ENCODE results near the gene MST1. TPM values are rescaled to one million over a fixed set of nuclear protein-coding genes. Genes with fewer than 3 reads are reported as not detected.

MST1 gene
- total RNA-seq, 1 experiment from 2014 or later: 1.7 TPM

DNA sequence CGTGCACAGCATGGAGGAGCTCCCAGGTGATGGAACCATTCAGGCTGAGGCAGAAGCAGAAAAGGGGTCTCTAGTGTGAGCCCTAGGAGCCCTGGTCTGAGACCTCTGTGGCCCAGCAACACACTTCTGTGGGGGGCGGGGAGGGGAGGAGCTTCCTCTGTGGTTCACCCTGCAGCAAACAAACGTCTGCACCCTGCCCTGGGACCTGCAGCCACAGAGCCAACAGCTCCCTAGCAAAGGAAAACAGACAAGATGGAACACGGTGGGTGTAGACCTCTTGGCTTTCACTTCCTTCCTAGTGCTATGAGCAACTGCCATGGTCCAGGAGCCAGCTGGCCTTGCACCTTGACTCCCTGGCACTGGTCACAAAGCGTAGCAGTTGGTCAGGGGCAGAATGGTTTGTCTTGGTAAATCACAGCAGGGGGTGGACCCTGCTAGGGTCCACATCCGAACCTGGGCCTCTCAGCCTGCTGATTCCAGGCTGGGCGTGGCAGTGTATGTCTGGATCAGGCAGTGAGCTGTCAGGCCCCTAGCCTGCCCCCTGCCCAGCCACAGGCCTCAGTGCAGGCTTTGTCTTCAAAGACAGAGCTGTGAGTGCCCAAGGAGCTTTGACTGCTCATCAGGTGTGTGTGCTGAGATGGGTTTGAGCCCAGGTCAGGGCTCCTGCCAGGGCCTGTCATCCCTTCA, 23.5 kb upstream of the MST1 start:
- no peak for TF ChIP-seq EZH2 (IDR thresholded peaks at IDR 0.05; ENCODE audit: low read length, unreplicated experiment)
- no peak for TF ChIP-seq EZH2phosphoT487 (IDR thresholded peaks at IDR 0.05; ENCODE audit: borderline replicate concordance, low read length)
- TF ChIP-seq, protein P1, sequence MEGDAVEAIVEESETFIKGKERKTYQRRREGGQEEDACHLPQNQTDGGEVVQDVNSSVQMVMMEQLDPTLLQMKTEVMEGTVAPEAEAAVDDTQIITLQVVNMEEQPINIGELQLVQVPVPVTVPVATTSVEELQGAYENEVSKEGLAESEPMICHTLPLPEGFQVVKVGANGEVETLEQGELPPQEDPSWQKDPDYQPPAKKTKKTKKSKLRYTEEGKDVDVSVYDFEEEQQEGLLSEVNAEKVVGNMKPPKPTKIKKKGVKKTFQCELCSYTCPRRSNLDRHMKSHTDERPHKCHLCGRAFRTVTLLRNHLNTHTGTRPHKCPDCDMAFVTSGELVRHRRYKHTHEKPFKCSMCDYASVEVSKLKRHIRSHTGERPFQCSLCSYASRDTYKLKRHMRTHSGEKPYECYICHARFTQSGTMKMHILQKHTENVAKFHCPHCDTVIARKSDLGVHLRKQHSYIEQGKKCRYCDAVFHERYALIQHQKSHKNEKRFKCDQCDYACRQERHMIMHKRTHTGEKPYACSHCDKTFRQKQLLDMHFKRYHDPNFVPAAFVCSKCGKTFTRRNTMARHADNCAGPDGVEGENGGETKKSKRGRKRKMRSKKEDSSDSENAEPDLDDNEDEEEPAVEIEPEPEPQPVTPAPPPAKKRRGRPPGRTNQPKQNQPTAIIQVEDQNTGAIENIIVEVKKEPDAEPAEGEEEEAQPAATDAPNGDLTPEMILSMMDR (conservative IDR thresholded peaks at IDR 0.05; ENCODE audit: low read depth, low read length): no peak
- no peak overlapping the region for H2AFZ ChIP-seq (ENCODE audit: low read length)

DNA sequence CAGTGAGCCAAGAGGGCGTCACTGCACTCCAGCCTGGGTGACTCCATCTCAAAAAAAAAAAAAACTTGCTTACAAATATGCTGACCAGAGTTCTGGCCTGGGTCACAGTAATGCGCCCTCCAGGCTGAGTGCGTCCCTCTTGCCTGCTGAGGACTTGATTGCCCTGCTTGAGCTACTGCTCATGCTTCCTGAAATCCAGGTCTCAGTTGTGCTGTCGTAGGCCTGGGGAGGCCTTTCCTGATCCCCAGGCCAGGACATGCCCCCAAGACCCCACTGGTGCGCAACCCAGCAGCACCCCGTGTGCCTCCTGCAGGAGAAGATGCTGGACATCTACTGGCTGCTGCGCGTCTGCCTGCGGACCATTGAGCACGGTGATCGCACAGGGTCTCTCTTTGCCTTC, 22.9 kb upstream of the MST1 start:
- TF ChIP-seq EZH2phosphoT487 (IDR thresholded peaks at IDR 0.05; ENCODE audit: borderline replicate concordance, low read length) (no peak), EZH2 (IDR thresholded peaks at IDR 0.05; ENCODE audit: low read length, unreplicated experiment) (no peak)
- TF ChIP-seq, protein P1 (conservative IDR thresholded peaks at IDR 0.05; ENCODE audit: low read depth, low read length): no peak
- ChIA-PET POLR2A (ENCODE audit: unreplicated experiment) (no interaction called here), CTCF (no interaction called here)
- Histone ChIP-seq H3K9ac (ENCODE audit: low read length) (no peak overlapping the region), H3K36me3 (ENCODE audit: low read depth, low read length) (no peaks in the 10 kb centered on the region), H3K79me2 (ENCODE audit: low read length) (no peaks in the 10 kb centered on the region), H3K4me2 (ENCODE audit: low read length) (no peak overlapping the region), H3K9me2 (replicated peaks; ENCODE audit: low read length) (no peaks in the 10 kb centered on the region), H2AFZ (ENCODE audit: low read length) (no peak overlapping the region), H4K20me1 (ENCODE audit: low read length) (no peaks in the 10 kb centered on the region), H3K4me1 (ENCODE audit: insufficient read depth, low read length) (no peaks in the 10 kb centered on the region), H3K27me3 (ENCODE audit: low read length) (no peaks in the 10 kb centered on the region), H3K4me3 (ENCODE audit: low read length) (no peak overlapping the region), H3F3A (ENCODE audit: low read length, unreplicated experiment) (no peaks in the 10 kb centered on the region), H3K9me3 (ENCODE audit: low read length) (no peaks in the 10 kb centered on the region), H3K27ac (ENCODE audit: low read length) (no peak overlapping the region)
- intact Hi-C loops (cut with micrococcal nuclease): no loop called here
- DNase-seq (no peak), ATAC-seq (no peak)
- BruUV-seq (replicated peaks): no TSS peak

More for the DNA sequence above, 23.5 kb upstream of the MST1 start:
- DNase-seq: no peak
- intact Hi-C loops (cut with micrococcal nuclease): no loop called here
- POLR2A ChIA-PET (ENCODE audit: unreplicated experiment): no interaction called here
- Histone ChIP-seq H4K20me1 (ENCODE audit: low read length) (no peaks in the 10 kb centered on the region), H3K4me3 (ENCODE audit: low read length) (no peak overlapping the region), H3K27me3 (ENCODE audit: low read length) (no peaks in the 10 kb centered on the region), H3K9me3 (ENCODE audit: low read length) (no peaks in the 10 kb centered on the region), H3K9ac (ENCODE audit: low read length) (no peak overlapping the region), H3K9me2 (replicated peaks; ENCODE audit: low read length) (no peaks in the 10 kb centered on the region), H3K79me2 (ENCODE audit: low read length) (no peaks in the 10 kb centered on the region), H3K27ac (ENCODE audit: low read length) (no peak overlapping the region), H3K36me3 (ENCODE audit: low read depth, low read length) (no peaks in the 10 kb centered on the region), H3F3A (ENCODE audit: low read length, unreplicated experiment) (no peaks in the 10 kb centered on the region), H3K4me1 (ENCODE audit: insufficient read depth, low read length) (no peaks in the 10 kb centered on the region), H3K4me2 (ENCODE audit: low read length) (no peak overlapping the region)
- CTCF ChIA-PET: no interaction called here
- BruUV-seq (replicated peaks): no TSS peak
- no peak for ATAC-seq

DNA sequence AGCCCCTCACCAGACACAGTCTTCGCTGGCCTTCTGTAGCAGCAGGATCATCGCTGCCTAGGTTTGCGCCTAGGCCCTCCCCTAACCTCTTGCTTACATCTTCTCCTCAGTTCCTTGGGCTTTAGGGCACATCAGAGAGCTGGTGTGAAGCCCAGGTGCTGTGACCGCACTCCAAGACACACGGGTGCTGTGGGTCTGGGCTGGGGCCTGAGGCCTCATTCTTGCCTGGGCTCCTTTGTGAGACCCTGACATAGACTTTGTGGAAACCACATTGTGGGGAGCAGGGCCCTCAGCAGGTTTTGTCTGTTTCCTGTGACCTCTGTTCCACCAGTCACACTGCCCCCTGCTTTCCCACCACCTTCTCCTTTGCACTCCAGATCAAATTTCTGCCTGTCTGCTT, 22.2 kb upstream of the MST1 start:
- Histone ChIP-seq H3K4me3 (ENCODE audit: low read length) (no peak overlapping the region), H3F3A (ENCODE audit: low read length, unreplicated experiment) (no peaks in the 10 kb centered on the region), H3K9me2 (replicated peaks; ENCODE audit: low read length) (no peaks in the 10 kb centered on the region), H3K9ac (ENCODE audit: low read length) (no peak overlapping the region), H2AFZ (ENCODE audit: low read length) (no peak overlapping the region), H3K4me2 (ENCODE audit: low read length) (no peak overlapping the region), H3K9me3 (ENCODE audit: low read length) (no peaks in the 10 kb centered on the region), H3K27ac (ENCODE audit: low read length) (no peak overlapping the region), H4K20me1 (ENCODE audit: low read length) (no peaks in the 10 kb centered on the region), H3K27me3 (ENCODE audit: low read length) (no peaks in the 10 kb centered on the region), H3K4me1 (ENCODE audit: insufficient read depth, low read length) (no peaks in the 10 kb centered on the region), H3K79me2 (ENCODE audit: low read length) (no peaks in the 10 kb centered on the region), H3K36me3 (ENCODE audit: low read depth, low read length) (no peaks in the 10 kb centered on the region)
- ChIA-PET POLR2A (ENCODE audit: unreplicated experiment) (no interaction called here), CTCF (no interaction called here)
- DNase-seq (no peak), ATAC-seq (no peak)
- no TSS peak for BruUV-seq (replicated peaks)
- intact Hi-C loops (cut with micrococcal nuclease): no loop called here
- TF ChIP-seq EZH2 (IDR thresholded peaks at IDR 0.05; ENCODE audit: low read length, unreplicated experiment) (no peak), EZH2phosphoT487 (IDR thresholded peaks at IDR 0.05; ENCODE audit: borderline replicate concordance, low read length) (no peak)
- TF ChIP-seq, protein P1 (conservative IDR thresholded peaks at IDR 0.05; ENCODE audit: low read depth, low read length): no peak
